Trophoblast cell (in vitro differentiated cells and primary cell): ENCODE results near the gene SAP30L.

Experiments used
- DNase-seq, 2 donors: peaks; one replicate each; pipeline ENCODE4 v3.0.0-alpha.2; 2016
- H2AFZ ChIP-seq: 2 replicates; pipeline ENCODE4 v1.6.1; 2013; ENCODE audit warnings: low read length, moderate library complexity, mild to moderate bottlenecking; ENCODE audit not compliant: insufficient read depth, poor library complexity
- H2AK5ac ChIP-seq: 2 replicates; pipeline ENCODE4 v1.6.1; 2013; ENCODE audit warnings: mild to moderate bottlenecking, low read length
- H2BK120ac ChIP-seq: 2 replicates; pipeline ENCODE4 v1.6.1; 2013; ENCODE audit warnings: low read length, mild to moderate bottlenecking, moderate library complexity; ENCODE audit not compliant: insufficient read depth, poor library complexity
- H2BK12ac ChIP-seq: 2 replicates; pipeline ENCODE4 v1.6.1; 2013; ENCODE audit warnings: mild to moderate bottlenecking, low read length, moderate library complexity
- H2BK5ac ChIP-seq: 2 replicates; pipeline ENCODE4 v1.6.1; 2013; ENCODE audit warnings: low read length, low read depth, moderate library complexity, mild to moderate bottlenecking; ENCODE audit not compliant: poor library complexity
- H3K14ac ChIP-seq: 2 replicates; pipeline ENCODE4 v1.6.1; 2013; ENCODE audit warnings: mild to moderate bottlenecking, low read length
- H3K18ac ChIP-seq: 2 replicates; pipeline ENCODE4 v1.6.1; 2013; ENCODE audit warnings: mild to moderate bottlenecking, low read length
- H3K23ac ChIP-seq: 2 replicates; pipeline ENCODE4 v1.6.1; 2013; ENCODE audit warnings: low read length
- H3K27ac ChIP-seq: 2 replicates; pipeline ENCODE4 v1.5.1; 2013; ENCODE audit warnings: low read depth, mild to moderate bottlenecking, inconsistent platforms, low read length, moderate library complexity
- H3K27me3 ChIP-seq: 2 replicates; pipeline ENCODE4 v1.6.1; 2013; ENCODE audit warnings: inconsistent platforms, mild to moderate bottlenecking, low read length, moderate library complexity; ENCODE audit not compliant: insufficient read depth
- H3K36me3 ChIP-seq, 2 experiments: 1 replicate in 1 of 2; 2 replicates in 1 of 2; pipeline ENCODE4 v1.6.1; 2013; ENCODE audit warnings: low read length in 2 of 2, mild to moderate bottlenecking in 2 of 2, moderate library complexity in 1 of 2; ENCODE audit not compliant: insufficient read depth in 2 of 2, control insufficient read depth in 1 of 2
- H3K4ac ChIP-seq: 2 replicates; pipeline ENCODE4 v1.6.1; 2013; ENCODE audit warnings: low read depth, mild to moderate bottlenecking, low read length, moderate library complexity
- H3K4me1 ChIP-seq, 2 experiments: 1 replicate in 1 of 2; 2 replicates in 1 of 2; pipeline ENCODE4 v1.6.1; 2013; ENCODE audit warnings: low read length in 2 of 2, mild to moderate bottlenecking in 2 of 2, moderate library complexity in 1 of 2; ENCODE audit not compliant: insufficient read depth in 2 of 2, control insufficient read depth in 1 of 2
- H3K4me2 ChIP-seq: 2 replicates; pipeline ENCODE4 v1.6.1; 2013; ENCODE audit warnings: inconsistent platforms, mild to moderate bottlenecking, low read length, moderate library complexity
- H3K4me3 ChIP-seq: 2 replicates; pipeline ENCODE4 v1.5.1; 2013; ENCODE audit warnings: mild to moderate bottlenecking, low read depth, low read length, inconsistent platforms
- H3K79me1 ChIP-seq: one replicate; pipeline ENCODE4 v1.6.1; 2013; ENCODE audit warnings: low read length
- H3K79me2 ChIP-seq: 2 replicates; pipeline ENCODE4 v1.6.1; 2013; ENCODE audit warnings: low read length, mild to moderate bottlenecking; ENCODE audit not compliant: control insufficient read depth, insufficient read depth, poor library complexity
- H3K9ac ChIP-seq: 2 replicates; pipeline ENCODE4 v1.6.1; 2013; ENCODE audit warnings: mild to moderate bottlenecking, low read length
- H3K9me3 ChIP-seq: 2 replicates; pipeline ENCODE4 v1.6.1; 2013; ENCODE audit warnings: low read depth, mild to moderate bottlenecking, control low read depth, inconsistent platforms, low read length; ENCODE audit not compliant: insufficient read depth
- H4K12ac ChIP-seq: 2 replicates; pipeline ENCODE4 v1.6.1; 2013; ENCODE audit warnings: low read depth, mild to moderate bottlenecking, low read length, moderate library complexity
- H4K8ac ChIP-seq: 2 replicates; pipeline ENCODE4 v1.6.1; 2013; ENCODE audit warnings: low read depth, mild to moderate bottlenecking, low read length, moderate library complexity
- H4K91ac ChIP-seq: one replicate; pipeline ENCODE4 v1.6.1; 2013; ENCODE audit warnings: low read depth, mild to moderate bottlenecking, low read length, moderate library complexity
- WGBS: extraction: QIAGEN DNeasy Blood & Tissue Kit; methylation state at CpG from one replicate; pipeline ENCODE4 v1.1.7; 2013; ENCODE audit warnings: missing lambda C conversion rate; ENCODE audit not compliant: insufficient read length, insufficient coverage; ENCODE audit errors: extremely low coverage; 5-methylcytosine and 5-hydroxymethylcytosine counted together

Gene SAP30L

GRCh38 chr5:154460172-154460571 lies 14.4 kb downstream of the SAP30L start:
- H3K4me2 ChIP-seq = no peak overlapping the region
- H3K4ac ChIP-seq = no peak overlapping the region
- H3K79me2 ChIP-seq = no peaks in the 10 kb centered on the region
- WGBS = no CpG with 5 or more reads among the region's 4 CpGs
- no peak overlapping the region for H2BK120ac ChIP-seq
- H4K12ac ChIP-seq = no peak overlapping the region
- H3K9me3 ChIP-seq = no peaks in the 10 kb centered on the region
- no peak overlapping the region for H3K4me3 ChIP-seq
- DNase-seq = peak; percentile 29 to 78
- H2BK5ac ChIP-seq = no peak overlapping the region
- H3K36me3 ChIP-seq = peaks cover 13 to 31% of the 10 kb centered on the region in 2 experiments
- no peak overlapping the region for H3K9ac ChIP-seq
- no peak overlapping the region for H3K14ac ChIP-seq
- no peak overlapping the region for H2BK12ac ChIP-seq
- H3K27ac ChIP-seq = peak overlapping the region; percentile 51
- H3K23ac ChIP-seq = no peak overlapping the region
- H3K4me1 ChIP-seq = peaks cover 11 to 16% of the 10 kb centered on the region in 2 experiments
- H3K27me3 ChIP-seq = no peaks in the 10 kb centered on the region
- H4K8ac ChIP-seq = no peak overlapping the region
- H3K79me1 ChIP-seq = no peaks in the 10 kb centered on the region
- no peak overlapping the region for H4K91ac ChIP-seq
- no peak overlapping the region for H2AK5ac ChIP-seq
- H2AFZ ChIP-seq = no peak overlapping the region
- H3K18ac ChIP-seq = no peak overlapping the region

- H2BK5ac ChIP-seq = no peak overlapping the region
- H3K23ac ChIP-seq = no peak overlapping the region
- H4K12ac ChIP-seq = no peak overlapping the region
- H2AFZ ChIP-seq = no peak overlapping the region
- no peak overlapping the region for H2AK5ac ChIP-seq
- no peak overlapping the region for H3K27ac ChIP-seq
- no peak overlapping the region for H3K4me2 ChIP-seq
- no peak overlapping the region for H3K18ac ChIP-seq
- H3K4me3 ChIP-seq = no peak overlapping the region
- no peaks in the 10 kb centered on the region for H3K9me3 ChIP-seq
- H2BK120ac ChIP-seq = no peak overlapping the region
- H3K79me1 ChIP-seq = no peaks in the 10 kb centered on the region
- no peak overlapping the region for H4K91ac ChIP-seq
- no peak overlapping the region for H2BK12ac ChIP-seq
- no peak overlapping the region for H3K14ac ChIP-seq
- H3K27me3 ChIP-seq = no peaks in the 10 kb centered on the region
- H3K4ac ChIP-seq = no peak overlapping the region
- no peaks in the 10 kb centered on the region for H3K79me2 ChIP-seq
- H3K9ac ChIP-seq = no peak overlapping the region
- H3K36me3 ChIP-seq = peaks cover 4 to 20% of the 10 kb centered on the region in 2 experiments
- H3K4me1 ChIP-seq = peaks cover 11 to 16% of the 10 kb centered on the region in 2 experiments
- H4K8ac ChIP-seq = no peak overlapping the region
- DNase-seq = peak; percentile 22 to 23
- WGBS = no CpG with 5 or more reads among the region's 6 CpGs
Observed at GRCh38 chr5:154461531-154461930, 15.7 kb downstream of the SAP30L start.

GRCh38 chr5:154464438-154464837 lies 18.6 kb downstream of the SAP30L start:
- H2BK120ac ChIP-seq = no peak overlapping the region
- H2BK12ac ChIP-seq = no peak overlapping the region
- H4K8ac ChIP-seq = no peak overlapping the region
- no peak overlapping the region for H3K4ac ChIP-seq
- no peak overlapping the region for H2AK5ac ChIP-seq
- H2BK5ac ChIP-seq = no peak overlapping the region
- no peak overlapping the region for H3K9ac ChIP-seq
- peaks cover 4% of the 10 kb centered on the region for H3K79me1 ChIP-seq
- no peak overlapping the region for H3K23ac ChIP-seq
- H3K9me3 ChIP-seq = no peaks in the 10 kb centered on the region
- no peak overlapping the region for H4K12ac ChIP-seq
- H3K27me3 ChIP-seq = no peaks in the 10 kb centered on the region
- H2AFZ ChIP-seq = no peak overlapping the region
- no peaks in the 10 kb centered on the region for H3K36me3 ChIP-seq
- no peak overlapping the region for H3K4me2 ChIP-seq
- H3K4me3 ChIP-seq = no peak overlapping the region
- DNase-seq = no peak
- H4K91ac ChIP-seq = no peak overlapping the region
- H3K18ac ChIP-seq = no peak overlapping the region
- no peak overlapping the region for H3K27ac ChIP-seq
- H3K79me2 ChIP-seq = no peaks in the 10 kb centered on the region
- no CpG with 5 or more reads among the region's 1 CpG for WGBS
- no peak overlapping the region for H3K14ac ChIP-seq
- peaks cover 9 to 14% of the 10 kb centered on the region in 2 experiments for H3K4me1 ChIP-seq

- no peaks in the 10 kb centered on the region for H3K9me3 ChIP-seq
- no peak overlapping the region for H3K23ac ChIP-seq
- no CpG with 5 or more reads among the region's 6 CpGs for WGBS
- H2BK5ac ChIP-seq = no peak overlapping the region
- H4K8ac ChIP-seq = no peak overlapping the region
- H3K36me3 ChIP-seq = no peaks in the 10 kb centered on the region
- H4K12ac ChIP-seq = no peak overlapping the region
- H3K18ac ChIP-seq = no peak overlapping the region
- H3K79me2 ChIP-seq = no peaks in the 10 kb centered on the region
- H2AK5ac ChIP-seq = no peak overlapping the region
- H3K27me3 ChIP-seq = no peaks in the 10 kb centered on the region
- H3K9ac ChIP-seq = no peak overlapping the region
- no peak overlapping the region for H2BK120ac ChIP-seq
- H4K91ac ChIP-seq = no peak overlapping the region
- H3K4ac ChIP-seq = no peak overlapping the region
- H3K4me3 ChIP-seq = no peak overlapping the region
- H2BK12ac ChIP-seq = no peak overlapping the region
- no peak overlapping the region for H3K14ac ChIP-seq
- H3K4me1 ChIP-seq = peaks cover 7% of the 10 kb centered on the region in 2 experiments
- H2AFZ ChIP-seq = no peak overlapping the region
- no peak overlapping the region for H3K27ac ChIP-seq
- H3K79me1 ChIP-seq = peaks cover 4% of the 10 kb centered on the region
- DNase-seq = peak; percentile 58 to 90
- no peak overlapping the region for H3K4me2 ChIP-seq
Observed at GRCh38 chr5:154465169-154465568, 19.4 kb downstream of the SAP30L start.
